GM15510 (cell line): Measurements from ENCODE around the gene EML4.

Source experiments
- POLR2A ChIP-seq: IDR thresholded peaks from 3 replicates; pipeline ENCODE4 v1.6.1; 2011; ENCODE audit warnings: borderline replicate concordance; ENCODE audit not compliant: insufficient read length; ENCODE audit errors: extremely low read depth

EML4 gene

GRCh38 chr2:42163444-42164045 is 5.6 kb upstream of the EML4 start:
- TF ChIP-seq POLR2A: no peak

GRCh38 chr2:42164046-42164445 is 5.1 kb upstream of the EML4 start:
- TF ChIP-seq POLR2A: no peak

- TF ChIP-seq POLR2A: no peak
Measured at GRCh38 chr2:42164971-42165370, 4.2 kb upstream of the EML4 start.

GRCh38 chr2:42167458-42167857 is 1.7 kb upstream of the EML4 start:
- TF ChIP-seq POLR2A: no peak

- no peak for TF ChIP-seq POLR2A
Measured at GRCh38 chr2:42168459-42169099, 574 bp upstream of the EML4 start.

GRCh38 chr2:42169874-42170521 is 845 bp downstream of the EML4 start:
- TF ChIP-seq POLR2A: no peak

GRCh38 chr2:42170619-42171395 is 1.7 kb downstream of the EML4 start:
- no peak for TF ChIP-seq POLR2A

GRCh38 chr2:42171396-42171980 is 2.3 kb downstream of the EML4 start:
- no peak for TF ChIP-seq POLR2A

GRCh38 chr2:42172020-42172419 is 2.9 kb downstream of the EML4 start:
- no peak for TF ChIP-seq POLR2A

GRCh38 chr2:42172566-42172965 is 3.4 kb downstream of the EML4 start:
- no peak for TF ChIP-seq POLR2A

GRCh38 chr2:42176992-42177738 is 8.0 kb downstream of the EML4 start:
- no peak for TF ChIP-seq POLR2A

GRCh38 chr2:42178335-42178734 is 9.2 kb downstream of the EML4 start:
- TF ChIP-seq POLR2A: no peak

GRCh38 chr2:42180300-42180699 is 11.1 kb downstream of the EML4 start:
- no peak for TF ChIP-seq POLR2A

GRCh38 chr2:42182654-42183308 is 13.6 kb downstream of the EML4 start:
- no peak for TF ChIP-seq POLR2A
